Stimulated activated CD4-positive, alpha-beta T cell treated with anti-CD3 and anti-CD28 coated beads, TNF-alpha, amount 100 ng/mL, for 48 hours (primary cell): Measurements from ENCODE around the gene CLRN1.
"Not testable (repeated sequence)": the region's sequence is repeated elsewhere in the genome, so short reads cannot be mapped to it uniquely, and the experiment has no call there.

ENCODE experiments used
- DNase-seq, 3 donors: peaks; one replicate each; pipeline ENCODE4 v3.0.0-alpha.2; 2020; ENCODE audit warnings: low read depth in 3 of 3

The CLRN1 gene

DNA sequence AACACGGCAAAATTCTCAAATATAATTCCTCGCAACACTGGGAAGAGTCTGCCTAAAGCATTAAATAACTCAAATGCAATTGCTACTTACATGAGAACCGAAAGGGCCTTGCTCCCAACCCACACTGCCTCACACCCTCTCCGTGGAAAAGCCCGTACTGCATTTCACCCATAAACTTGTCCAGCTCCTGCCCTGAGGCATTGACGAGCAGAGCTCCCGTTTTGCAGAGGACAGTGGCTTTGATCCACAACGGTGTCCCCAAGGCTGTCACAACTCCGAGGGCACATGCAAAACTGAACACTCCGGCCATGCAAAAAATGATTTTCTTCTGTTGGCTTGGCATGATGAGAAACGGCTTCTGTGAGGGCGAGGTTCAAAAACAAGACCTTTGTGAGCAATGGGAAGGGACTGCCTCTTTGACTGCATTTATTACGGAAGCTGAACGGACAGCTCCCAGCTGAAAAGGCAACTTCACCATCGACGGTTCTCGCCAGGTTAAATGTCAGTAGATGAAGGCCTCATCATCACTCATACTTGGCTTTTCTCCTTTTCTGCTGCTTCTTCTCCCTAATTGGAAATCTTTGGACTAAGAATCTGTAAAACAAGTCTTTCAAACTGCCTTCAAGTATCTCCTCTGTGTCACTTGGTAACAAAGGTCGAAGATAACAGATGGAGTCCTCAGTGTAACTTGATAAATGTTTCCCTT, at the start of gene CLRN1:
Gene CLRN1, minus strand, starts transcription at position 362 of the 706 bp plus-strand sequence. Its CDS starts 19 bp downstream, at position 343.
- DNase-seq: no peak

GRCh38 chr3:151016478-151016795, 43.9 kb upstream of the CLRN1 start:
- no peak for DNase-seq

DNA sequence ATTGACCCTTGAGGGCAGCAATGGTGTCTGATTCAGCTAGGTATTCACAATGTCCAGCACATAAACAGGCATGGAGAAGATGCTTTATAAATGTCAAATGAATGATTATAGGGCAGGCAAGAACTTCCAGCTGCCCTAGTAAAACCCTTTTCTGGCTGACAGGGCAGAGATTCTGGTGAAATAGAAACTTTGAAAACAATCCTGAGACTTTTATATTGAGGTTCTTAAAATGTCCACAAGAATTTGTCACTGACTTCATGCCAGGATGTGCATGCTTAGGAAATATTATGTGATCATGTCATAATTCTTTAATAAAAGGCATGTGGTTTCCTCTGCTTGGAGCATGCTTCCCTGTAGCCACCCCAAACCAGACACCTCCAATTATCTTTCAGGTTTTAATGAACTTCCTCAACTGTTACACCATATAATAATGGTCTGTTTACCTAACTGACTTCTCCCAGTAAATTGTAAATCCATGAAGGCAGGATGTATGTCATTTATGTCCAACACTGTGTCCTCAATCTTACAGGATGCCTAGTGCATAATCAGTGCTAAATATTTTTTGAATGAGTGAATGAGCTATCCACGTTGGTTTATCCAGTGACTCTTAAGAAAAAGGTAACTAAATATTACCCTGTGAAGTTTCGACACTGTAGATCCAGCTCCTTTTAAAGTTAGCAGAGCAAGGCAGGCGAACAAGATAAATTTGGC, 43.4 kb upstream of the CLRN1 start:
- DNase-seq: no peak

DNA sequence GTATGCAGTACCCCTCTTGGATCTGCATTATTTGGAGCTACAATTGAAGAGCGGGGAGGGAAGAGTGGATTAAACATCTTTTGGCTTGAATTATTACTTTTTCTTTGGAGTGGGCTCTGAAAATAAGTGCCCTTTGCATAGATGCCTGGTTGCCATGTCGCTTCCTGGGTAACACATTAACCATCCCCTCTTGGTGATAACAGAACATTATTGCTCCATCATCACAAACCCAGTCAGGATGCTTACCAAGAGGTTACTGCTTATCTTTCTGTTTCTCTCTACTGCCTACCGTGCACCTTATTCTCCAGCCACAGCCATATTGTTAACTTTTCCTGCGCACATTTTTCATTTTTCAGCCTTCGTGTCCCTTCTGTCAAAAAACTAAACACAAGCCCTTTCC, 42.7 kb upstream of the CLRN1 start:
- DNase-seq: no peak

- DNase-seq: no peak
Measured at GRCh38 chr3:151014501-151015018, 42.0 kb upstream of the CLRN1 start.

DNA sequence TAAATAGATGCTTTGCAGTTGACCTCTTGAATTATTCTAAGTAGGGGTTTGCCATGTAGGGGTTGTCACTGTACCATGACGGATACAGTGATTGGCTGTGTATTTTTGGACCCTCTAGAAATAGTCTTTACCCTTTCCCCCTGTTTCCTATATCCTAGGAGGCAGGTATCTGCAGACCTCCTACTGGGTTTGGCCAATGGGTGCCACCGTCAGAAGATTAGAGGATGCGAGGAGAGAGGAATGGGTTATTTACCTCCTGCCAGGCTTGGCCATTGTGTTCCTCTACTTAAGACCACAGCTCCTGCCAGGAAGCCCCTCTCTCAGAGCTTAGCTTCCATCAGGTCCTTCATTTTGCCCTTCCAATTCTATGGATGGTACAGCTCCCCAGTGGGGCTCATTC, 40.2 kb upstream of the CLRN1 start:
- DNase-seq: no peak

DNA sequence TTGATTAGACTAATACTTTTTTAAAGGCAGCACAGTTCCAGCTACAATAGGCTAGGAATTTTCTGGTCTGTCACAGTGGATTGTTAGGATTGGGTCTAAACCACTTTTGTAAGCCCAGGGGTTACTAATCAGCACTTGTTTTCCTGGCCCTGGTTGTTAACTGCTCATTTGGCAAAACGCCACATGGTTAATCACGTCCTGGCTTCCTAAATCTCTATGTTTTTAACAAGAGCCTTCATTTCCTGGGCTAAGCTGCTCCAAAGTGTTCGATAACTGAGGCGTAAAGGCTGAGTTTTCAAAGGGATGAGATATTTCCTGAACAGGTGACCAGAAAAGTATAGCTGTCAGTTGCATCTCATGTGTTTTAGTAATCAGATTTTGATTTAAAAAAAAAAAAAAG, 38.9 kb upstream of the CLRN1 start:
- no peak for DNase-seq

DNA sequence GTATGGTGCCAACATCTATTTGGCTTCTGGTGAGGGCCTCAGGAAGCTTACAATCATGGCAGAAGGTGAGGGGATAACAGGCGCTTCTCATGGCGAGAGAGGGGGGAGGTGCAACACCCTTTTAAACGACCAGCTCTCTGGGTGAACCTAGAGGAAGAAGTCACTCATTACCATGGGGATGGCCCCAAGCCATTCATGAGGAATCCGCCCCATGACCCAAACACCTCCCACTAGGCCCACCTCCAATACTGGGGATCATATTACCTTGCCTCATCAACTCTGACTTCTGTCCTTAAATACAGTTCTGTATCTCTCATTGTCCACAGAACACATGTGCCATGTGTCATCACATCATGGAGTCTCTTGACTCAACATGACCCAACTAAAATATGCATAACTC, 37.5 kb upstream of the CLRN1 start:
- no peak for DNase-seq

- DNase-seq: no peak
Measured at GRCh38 chr3:151009430-151009829, 36.9 kb upstream of the CLRN1 start.

DNA sequence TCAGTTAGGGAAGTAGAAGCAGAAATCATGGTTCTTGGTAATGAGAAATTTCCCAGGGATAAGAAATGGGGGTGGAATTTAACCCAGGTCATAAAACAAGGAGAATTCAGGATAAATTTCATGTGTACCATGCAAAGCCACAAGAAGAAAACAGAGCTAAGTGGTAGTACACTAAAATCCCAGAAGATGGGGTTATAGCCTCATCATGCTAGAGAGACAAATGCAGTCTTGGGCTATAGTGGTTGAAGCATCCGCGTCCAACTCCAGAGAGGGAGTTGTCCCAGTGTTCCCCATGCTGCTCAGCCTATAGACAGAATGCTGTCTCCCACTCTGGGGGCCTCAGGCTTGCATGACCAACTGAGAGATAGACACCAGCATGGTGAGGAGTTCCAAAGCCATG, 36.2 kb upstream of the CLRN1 start:
- DNase-seq: no peak

GRCh38 chr3:151003768-151004134, 31.2 kb upstream of the CLRN1 start:
- no peak for DNase-seq

GRCh38 chr3:151003029-151003767, 30.7 kb upstream of the CLRN1 start:
- DNase-seq: no peak

DNA sequence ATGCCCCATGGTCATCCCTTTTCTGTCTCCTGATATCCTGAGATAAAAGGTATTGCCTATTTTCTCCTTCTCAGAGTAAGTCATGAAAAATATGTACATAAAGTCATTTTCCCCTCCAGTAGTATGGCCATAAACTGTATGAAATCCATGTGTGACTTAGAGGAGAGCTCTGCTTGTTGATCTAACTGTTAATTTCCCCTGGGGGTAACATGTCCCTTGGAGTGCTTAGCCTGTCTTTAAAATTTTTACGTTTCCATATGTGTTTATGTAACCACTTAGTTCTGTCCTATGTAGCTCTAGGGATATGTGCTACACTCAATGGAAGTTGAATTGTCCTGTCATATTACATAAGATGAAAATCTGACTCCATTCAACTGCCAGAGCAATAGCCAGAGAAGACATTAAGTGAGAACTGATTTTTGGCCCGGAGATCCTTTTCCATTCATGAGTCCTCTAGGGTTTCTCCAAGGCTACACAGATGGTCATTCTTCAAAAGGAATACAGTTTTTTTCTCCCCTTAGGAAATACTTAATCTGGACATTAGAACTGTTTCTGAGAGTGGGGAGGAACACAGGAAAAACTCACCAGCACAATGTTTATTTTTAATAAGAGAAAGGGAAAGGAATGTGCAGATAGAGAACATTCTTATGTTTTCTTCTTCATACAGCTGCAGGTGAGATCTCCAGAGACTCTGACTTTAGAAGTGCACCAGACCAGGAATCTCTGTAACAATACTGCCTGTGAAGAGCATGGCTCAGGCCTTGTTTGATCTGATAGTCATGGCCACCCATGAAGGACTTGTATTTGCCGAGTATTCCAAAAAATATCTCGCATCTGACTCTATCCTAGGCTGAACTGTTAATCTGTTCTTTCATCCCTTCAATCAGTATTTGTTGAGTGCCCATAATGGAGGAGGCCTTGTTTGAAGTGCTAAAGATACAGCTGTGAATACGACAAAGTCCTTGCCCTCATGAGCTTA, 29.8 kb upstream of the CLRN1 start:
- DNase-seq: no peak

- no peak for DNase-seq
Measured at GRCh38 chr3:150998996-150999395, 26.5 kb upstream of the CLRN1 start.

DNA sequence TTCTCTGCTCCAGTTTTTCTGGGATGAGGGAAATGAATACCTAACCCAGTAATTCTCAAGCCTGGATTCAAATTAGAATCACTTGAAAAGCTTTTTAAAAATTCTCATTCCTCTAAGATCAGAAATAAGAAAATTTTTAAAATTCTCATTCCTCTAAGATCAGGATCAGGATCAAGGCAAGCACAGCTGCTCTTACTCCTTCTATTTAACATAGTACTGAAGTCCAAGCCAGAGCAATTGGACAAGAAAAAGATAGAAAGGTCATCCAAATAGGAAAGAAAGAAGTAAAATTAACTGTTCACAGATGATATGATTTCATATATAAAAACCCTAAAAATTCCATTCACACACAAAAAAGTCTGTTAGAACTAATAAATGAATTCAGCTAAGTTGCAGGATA, 24.2 kb upstream of the CLRN1 start:
- no peak for DNase-seq

DNA sequence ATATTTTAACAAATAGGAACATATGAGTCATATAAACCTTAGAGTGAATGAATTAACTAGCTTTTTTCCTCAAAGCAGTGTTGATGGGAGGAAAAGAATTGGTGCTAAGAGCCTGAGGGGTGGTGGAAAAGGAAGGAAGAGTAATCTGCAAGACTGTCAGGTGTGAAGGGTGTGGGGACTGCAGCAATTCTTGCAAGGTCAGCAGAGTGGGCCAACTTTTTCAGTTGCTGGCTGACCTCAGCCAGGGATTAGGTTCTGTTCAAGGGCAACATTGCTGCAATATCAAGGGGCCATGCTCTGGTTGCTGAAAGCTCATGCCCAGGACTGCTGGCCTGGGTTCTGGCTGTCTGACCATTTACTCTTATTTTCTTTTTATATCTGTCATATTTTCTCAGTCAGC, 23.0 kb upstream of the CLRN1 start:
- no peak for DNase-seq

DNA sequence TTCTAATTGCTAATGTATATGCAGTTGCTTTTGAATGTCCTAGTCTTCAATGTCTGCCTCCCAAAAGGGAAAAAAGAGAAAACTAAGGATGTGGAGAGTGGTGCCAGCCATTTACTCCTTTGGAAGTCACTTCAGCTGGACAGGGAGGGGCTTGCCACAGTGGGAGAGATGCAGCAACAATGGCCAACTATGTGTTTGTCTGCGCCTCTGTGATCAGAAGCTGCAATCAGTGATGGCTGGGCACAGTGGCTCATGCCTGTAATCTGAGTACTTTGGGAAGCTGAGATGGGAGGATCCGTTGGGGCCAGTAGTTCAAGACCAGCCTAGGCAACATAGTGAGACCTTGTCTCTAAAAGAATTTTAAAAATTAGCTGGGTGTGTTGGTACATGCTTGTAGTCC, 16.7 kb upstream of the CLRN1 start:
- DNase-seq: no peak

DNA sequence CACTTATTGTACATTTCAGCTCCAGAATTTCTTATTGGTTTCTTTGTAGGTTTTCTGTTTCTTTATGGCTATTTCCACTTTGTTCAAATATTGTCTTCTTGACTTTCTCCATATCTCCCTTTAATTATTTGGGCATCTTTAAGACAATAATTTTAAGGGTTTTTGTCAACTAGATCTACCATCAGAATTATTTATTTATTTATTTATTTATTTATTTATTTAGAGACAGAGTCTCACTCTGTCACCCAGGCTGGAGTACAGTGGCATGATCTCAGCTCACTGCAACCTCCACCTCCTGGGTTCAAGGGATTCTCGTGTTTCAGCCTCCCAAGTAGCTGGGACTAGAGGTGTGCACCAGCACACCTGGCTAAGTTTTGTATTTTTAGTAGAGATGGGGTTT, 15.9 kb upstream of the CLRN1 start:
- not testable (repeated sequence) for DNase-seq

GRCh38 chr3:150985711-150986110, 13.2 kb upstream of the CLRN1 start:
- DNase-seq: no peak

DNA sequence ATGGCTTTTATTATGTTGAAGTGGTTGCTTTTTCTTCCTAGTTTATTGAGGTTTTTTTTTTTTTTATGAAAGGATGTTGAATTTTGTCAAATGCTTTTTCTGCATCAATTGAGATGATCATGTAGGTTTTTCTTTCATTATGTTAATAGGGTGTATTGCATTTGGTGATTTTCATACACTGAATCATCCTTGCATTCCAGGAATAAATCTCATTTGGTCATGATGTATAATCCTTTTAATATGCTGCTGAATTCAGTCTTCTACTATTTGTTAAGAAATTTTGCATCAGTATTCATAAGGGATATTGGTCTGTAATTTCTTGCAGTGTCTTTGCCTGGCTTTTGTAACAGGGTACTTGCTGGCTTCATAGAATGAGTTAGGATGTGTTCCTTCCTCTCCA, 11.5 kb upstream of the CLRN1 start:
- DNase-seq: no peak

- no peak for DNase-seq
Measured at GRCh38 chr3:150978566-150979148, 6.1 kb upstream of the CLRN1 start.
